AG09309 (cell line): ENCODE data around the gene NOM1.

Experiments used
- DNase-seq: peaks from one replicate; pipeline ENCODE4 v3.0.0-alpha.2; 2010; ENCODE audit warnings: low read depth
- H3K4me3 ChIP-seq: 2 replicates; pipeline ENCODE4 v1.5.1; 2011; ENCODE audit warnings: mild to moderate bottlenecking, low read depth, low read length, moderate library complexity; ENCODE audit not compliant: control insufficient read depth
- TF ChIP-seq, protein P1 (sequence below): IDR thresholded peaks from 2 replicates; pipeline ENCODE4 v1.5.1; 2011; ENCODE audit warnings: mild to moderate bottlenecking, low read depth, low read length, inconsistent platforms; ENCODE audit not compliant: insufficient read depth, control insufficient read depth; ENCODE audit errors: missing control alignments

The NOM1 gene

GRCh38 chr7:156986378-156986777, 36.9 kb downstream of the NOM1 start:
- TF ChIP-seq, protein P1, sequence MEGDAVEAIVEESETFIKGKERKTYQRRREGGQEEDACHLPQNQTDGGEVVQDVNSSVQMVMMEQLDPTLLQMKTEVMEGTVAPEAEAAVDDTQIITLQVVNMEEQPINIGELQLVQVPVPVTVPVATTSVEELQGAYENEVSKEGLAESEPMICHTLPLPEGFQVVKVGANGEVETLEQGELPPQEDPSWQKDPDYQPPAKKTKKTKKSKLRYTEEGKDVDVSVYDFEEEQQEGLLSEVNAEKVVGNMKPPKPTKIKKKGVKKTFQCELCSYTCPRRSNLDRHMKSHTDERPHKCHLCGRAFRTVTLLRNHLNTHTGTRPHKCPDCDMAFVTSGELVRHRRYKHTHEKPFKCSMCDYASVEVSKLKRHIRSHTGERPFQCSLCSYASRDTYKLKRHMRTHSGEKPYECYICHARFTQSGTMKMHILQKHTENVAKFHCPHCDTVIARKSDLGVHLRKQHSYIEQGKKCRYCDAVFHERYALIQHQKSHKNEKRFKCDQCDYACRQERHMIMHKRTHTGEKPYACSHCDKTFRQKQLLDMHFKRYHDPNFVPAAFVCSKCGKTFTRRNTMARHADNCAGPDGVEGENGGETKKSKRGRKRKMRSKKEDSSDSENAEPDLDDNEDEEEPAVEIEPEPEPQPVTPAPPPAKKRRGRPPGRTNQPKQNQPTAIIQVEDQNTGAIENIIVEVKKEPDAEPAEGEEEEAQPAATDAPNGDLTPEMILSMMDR, result no peak
- no peak overlapping the region for H3K4me3 ChIP-seq
- DNase-seq, result no peak

GRCh38 chr7:156988343-156989185, 39.1 kb downstream of the NOM1 start:
- no peak overlapping the region for H3K4me3 ChIP-seq
- no peak for DNase-seq
- TF ChIP-seq, protein P1, result no peak

GRCh38 chr7:156989766-156990535, 40.4 kb downstream of the NOM1 start:
- TF ChIP-seq, protein P1, result no peak
- no peak for DNase-seq
- no peak overlapping the region for H3K4me3 ChIP-seq

- no peak for DNase-seq
- H3K4me3 ChIP-seq, result no peak overlapping the region
- TF ChIP-seq, protein P1, result no peak
Observed at GRCh38 chr7:156993021-156993924, 43.8 kb downstream of the NOM1 start.

DNA sequence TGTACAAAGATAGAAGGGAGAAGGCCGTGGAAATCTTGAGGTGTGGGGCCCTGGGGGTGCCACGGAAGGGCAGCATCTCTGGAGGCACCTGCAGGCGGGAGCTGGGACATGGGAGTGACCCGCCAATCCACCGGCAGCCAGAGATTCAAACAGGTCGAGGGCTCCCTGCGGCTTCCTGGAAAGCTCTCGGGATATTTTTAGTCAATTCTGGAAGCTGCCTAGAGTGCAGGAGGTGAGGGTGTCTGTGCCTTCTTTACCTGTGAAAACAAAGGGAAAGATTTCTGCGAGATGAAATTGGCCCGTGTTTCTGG, 44.4 kb downstream of the NOM1 start:
- no peak for DNase-seq
- TF ChIP-seq, protein P1, result no peak
- H3K4me3 ChIP-seq, result no peak overlapping the region

DNA sequence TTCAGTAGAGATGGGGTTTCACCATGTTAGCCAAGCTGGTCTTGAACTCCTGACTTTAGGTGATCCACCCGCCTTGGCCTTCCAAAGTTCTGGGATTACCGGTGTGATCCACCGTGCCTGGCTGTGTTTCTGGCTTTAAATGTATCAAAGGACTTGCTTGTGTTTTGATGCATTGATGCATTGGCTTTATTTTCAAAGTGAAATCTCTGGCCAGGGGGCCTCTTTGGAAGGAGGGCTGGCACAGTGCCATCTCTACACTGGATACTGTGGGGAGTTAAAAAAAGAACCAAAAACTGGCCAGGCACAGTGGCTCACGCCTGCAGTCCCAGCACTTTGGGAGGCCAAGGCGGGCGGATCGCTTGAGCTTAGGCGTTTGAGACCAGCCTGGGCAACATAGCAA, 44.9 kb downstream of the NOM1 start:
- no peak for DNase-seq
- TF ChIP-seq, protein P1, result no peak
- no peak overlapping the region for H3K4me3 ChIP-seq
